Subcutaneous preadipocyte (primary cell): Measurements from ENCODE around the gene LNPK. TPM values are rescaled to one million over a fixed set of nuclear protein-coding genes. Genes with fewer than 3 reads are reported as not detected.

Experiments
- total RNA-seq: library from RNA; depleted of rRNA; stranded (reverse); fragments of >200 nt; gene quantifications from 2 replicates; pipeline ENCODE4 v1.2.3, GENCODE V29; 2012

Gene LNPK, protein sequence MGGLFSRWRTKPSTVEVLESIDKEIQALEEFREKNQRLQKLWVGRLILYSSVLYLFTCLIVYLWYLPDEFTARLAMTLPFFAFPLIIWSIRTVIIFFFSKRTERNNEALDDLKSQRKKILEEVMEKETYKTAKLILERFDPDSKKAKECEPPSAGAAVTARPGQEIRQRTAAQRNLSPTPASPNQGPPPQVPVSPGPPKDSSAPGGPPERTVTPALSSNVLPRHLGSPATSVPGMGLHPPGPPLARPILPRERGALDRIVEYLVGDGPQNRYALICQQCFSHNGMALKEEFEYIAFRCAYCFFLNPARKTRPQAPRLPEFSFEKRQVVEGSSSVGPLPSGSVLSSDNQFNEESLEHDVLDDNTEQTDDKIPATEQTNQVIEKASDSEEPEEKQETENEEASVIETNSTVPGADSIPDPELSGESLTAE
- total RNA-seq: 30.3 and 34.5 TPM in 2 replicates

DNA sequence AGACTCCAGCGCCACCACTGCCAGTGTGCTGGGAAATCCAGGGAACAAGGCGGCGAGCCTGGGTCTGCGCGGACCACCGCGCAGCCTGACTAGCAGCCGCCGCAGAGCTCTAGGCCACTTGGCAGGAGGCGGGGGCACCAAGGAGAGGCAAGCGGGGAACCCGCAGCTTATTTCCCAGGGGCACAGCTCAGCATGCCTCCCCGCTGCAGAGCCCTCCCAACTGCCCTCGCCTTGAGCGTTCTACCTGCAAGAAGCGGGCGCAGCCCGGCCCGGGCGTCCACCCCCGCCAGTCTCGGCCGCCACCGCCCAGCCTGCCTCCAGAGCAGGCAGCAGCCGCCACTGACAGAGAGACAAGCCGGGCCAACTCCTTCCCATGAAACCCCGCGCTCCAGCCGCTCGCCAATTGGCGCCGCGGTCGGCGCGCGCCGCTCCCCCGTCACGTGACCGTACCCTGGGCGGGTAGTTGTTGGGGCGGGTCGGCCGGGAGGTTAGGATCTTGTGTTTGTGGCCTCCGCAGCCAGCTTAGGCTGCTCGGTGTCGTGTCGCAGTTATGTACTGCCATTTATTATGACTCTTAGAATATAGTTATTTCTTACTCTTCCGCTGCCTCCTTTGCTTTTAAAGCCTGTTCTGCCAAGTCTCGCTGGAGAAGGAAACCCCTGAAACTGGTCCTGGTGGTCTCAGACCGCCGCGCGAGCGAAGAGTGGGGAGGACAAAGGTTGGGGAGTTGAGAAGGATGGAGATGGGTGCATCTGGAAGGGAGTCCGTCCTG, at the start of gene LNPK:
Gene LNPK (minus strand): TSS at position 352 of the 772 bp plus-strand sequence. CDS start 6,683 bp downstream, outside the sequence.

Other genes with a start within 250 kb of the LNPK start
- gene EVX2, start 81.7 kb upstream of the LNPK start, total RNA-seq: not detected in 2 replicates
- gene HOXD13, start 90.5 kb upstream of the LNPK start, total RNA-seq: 1.6 TPM in 1 of 2 replicates, not detected in the other
- gene HOXD12, start 97.5 kb upstream of the LNPK start, total RNA-seq: not detected in 2 replicates
- gene HOXD11, start 105.0 kb upstream of the LNPK start, total RNA-seq: 0.37 and 2.5 TPM in 2 replicates
- gene HOXD10, start 114.5 kb upstream of the LNPK start, total RNA-seq: 2.7 TPM in 1 of 2 replicates, not detected in the other
- 0.37 and 0.78 TPM in 2 replicates for gene HOXD9, start 120.5 kb upstream of the LNPK start, total RNA-seq
- gene HOXD8, start 127.4 kb upstream of the LNPK start, total RNA-seq: 7.7 and 10.0 TPM in 2 replicates
- 1.1 and 2.0 TPM in 2 replicates for gene HOXD4, start 149.3 kb upstream of the LNPK start, total RNA-seq
- 2.2 TPM in 2 replicates for gene HOXD3, start 155.0 kb upstream of the LNPK start, total RNA-seq
- not detected in 2 replicates for gene HOXD1, start 186.4 kb upstream of the LNPK start, total RNA-seq